A549 (cell line): ENCODE data around the gene SOX18.

ENCODE experiments used
- CBX8 ChIP-seq: fragments of 200-600 bp; sonication (generic); IDR thresholded peaks from 2 replicates; pipeline ENCODE4 v1.6.1; 2016
- HOXB5 ChIP-seq: fragments of 250-450 bp; sonication (Bioruptor Pico); IDR thresholded peaks from 2 replicates; pipeline ENCODE4 v1.5.0; 2020; ENCODE audit warnings: mild to moderate bottlenecking, moderate library complexity
- JUNB ChIP-seq: fragments of >200 bp; sonication (Bioruptor Twin); formaldehyde crosslinking; IDR thresholded peaks from 2 replicates; pipeline ENCODE4 v1.6.1; 2016
- MAFK ChIP-seq: fragments of 450-650 bp; IDR thresholded peaks from 2 replicates; pipeline ENCODE4 v1.6.1; 2014; ENCODE audit not compliant: partially characterized antibody
- MAX ChIP-seq: IDR thresholded peaks from 2 replicates; pipeline ENCODE4 v1.6.1; 2012
- MAZ ChIP-seq: fragments of 150-350 bp; IDR thresholded peaks from 2 replicates; pipeline ENCODE4 v1.6.1; 2014; ENCODE audit warnings: antibody characterized with exemption, low read depth, low read length, borderline replicate concordance
- POLR2A ChIP-seq: IDR thresholded peaks from 2 replicates; pipeline ENCODE4 v1.6.1; 2012; ENCODE audit warnings: mild to moderate bottlenecking, low read length
- RFX5 ChIP-seq: fragments of 450-650 bp; IDR thresholded peaks from 2 replicates; pipeline ENCODE4 v1.7.1; 2014; ENCODE audit warnings: antibody characterized with exemption, mild to moderate bottlenecking, moderate library complexity
- ZFP36 ChIP-seq: fragments of 450-650 bp; IDR thresholded peaks from 2 replicates; pipeline ENCODE4 v1.6.1; 2014; ENCODE audit warnings: borderline replicate concordance; ENCODE audit not compliant: partially characterized antibody
- TF ChIP-seq, protein P1 (sequence below): fragments of 200-600 bp; sonication (generic); IDR thresholded peaks from 2 replicates; pipeline ENCODE4 v1.6.1; 2016; ENCODE audit warnings: antibody characterized with exemption, mild to moderate bottlenecking, moderate library complexity
- TF ChIP-seq, protein P2 (sequence below): fragments of >200 bp; sonication (Bioruptor Twin); formaldehyde crosslinking; IDR thresholded peaks from 3 replicates; pipeline ENCODE4 v1.5.1; 2016
- TF ChIP-seq, protein P3 (sequence below): fragments of 150-350 bp; IDR thresholded peaks from 2 replicates; pipeline ENCODE4 v1.6.1; 2014; ENCODE audit warnings: low read depth, mild to moderate bottlenecking, low read length

DNA sequence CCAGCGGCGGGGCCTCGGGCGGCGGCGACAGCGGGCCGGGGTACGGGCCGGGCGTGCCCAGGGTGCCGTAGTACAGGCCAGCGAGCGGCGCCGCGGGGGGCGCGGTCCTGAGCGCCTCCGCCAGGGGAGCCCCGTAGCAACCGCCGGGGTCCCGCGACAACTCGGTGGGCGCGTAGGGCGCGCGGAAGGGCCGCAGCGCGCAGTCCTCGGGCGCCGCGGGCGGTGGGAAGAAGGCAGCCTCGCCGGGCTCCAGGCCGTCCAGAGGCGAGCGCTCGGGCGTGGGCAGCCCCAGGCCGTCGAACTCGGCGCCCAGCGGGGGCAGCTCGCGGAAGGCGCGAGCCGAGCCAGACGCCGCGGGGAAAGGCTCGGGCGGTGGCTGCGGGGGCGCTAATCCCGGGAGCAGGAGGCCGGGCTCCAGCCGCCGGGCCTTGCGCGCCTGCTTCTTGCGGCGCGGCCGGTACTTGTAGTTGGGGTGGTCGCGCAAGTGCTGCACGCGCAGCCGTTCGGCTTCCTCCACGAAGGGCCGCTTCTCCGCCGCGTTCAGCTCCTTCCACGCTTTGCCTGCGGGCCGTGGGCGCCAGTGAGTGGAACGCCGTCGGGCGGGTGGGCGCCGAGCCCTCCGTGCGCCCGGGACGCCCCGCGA, 916 bp downstream of the SOX18 start:
- TF ChIP-seq MAX (no peak), POLR2A (no peak), RFX5 (no peak), MAFK (no peak), MAZ (no peak), JUNB (no peak), CBX8 (no peak), ZFP36 (no peak), HOXB5 (CRISPR knock-in tag) (no peak)
- TF ChIP-seq, protein P1, sequence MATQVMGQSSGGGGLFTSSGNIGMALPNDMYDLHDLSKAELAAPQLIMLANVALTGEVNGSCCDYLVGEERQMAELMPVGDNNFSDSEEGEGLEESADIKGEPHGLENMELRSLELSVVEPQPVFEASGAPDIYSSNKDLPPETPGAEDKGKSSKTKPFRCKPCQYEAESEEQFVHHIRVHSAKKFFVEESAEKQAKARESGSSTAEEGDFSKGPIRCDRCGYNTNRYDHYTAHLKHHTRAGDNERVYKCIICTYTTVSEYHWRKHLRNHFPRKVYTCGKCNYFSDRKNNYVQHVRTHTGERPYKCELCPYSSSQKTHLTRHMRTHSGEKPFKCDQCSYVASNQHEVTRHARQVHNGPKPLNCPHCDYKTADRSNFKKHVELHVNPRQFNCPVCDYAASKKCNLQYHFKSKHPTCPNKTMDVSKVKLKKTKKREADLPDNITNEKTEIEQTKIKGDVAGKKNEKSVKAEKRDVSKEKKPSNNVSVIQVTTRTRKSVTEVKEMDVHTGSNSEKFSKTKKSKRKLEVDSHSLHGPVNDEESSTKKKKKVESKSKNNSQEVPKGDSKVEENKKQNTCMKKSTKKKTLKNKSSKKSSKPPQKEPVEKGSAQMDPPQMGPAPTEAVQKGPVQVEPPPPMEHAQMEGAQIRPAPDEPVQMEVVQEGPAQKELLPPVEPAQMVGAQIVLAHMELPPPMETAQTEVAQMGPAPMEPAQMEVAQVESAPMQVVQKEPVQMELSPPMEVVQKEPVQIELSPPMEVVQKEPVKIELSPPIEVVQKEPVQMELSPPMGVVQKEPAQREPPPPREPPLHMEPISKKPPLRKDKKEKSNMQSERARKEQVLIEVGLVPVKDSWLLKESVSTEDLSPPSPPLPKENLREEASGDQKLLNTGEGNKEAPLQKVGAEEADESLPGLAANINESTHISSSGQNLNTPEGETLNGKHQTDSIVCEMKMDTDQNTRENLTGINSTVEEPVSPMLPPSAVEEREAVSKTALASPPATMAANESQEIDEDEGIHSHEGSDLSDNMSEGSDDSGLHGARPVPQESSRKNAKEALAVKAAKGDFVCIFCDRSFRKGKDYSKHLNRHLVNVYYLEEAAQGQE, result no peak
- TF ChIP-seq, protein P2, sequence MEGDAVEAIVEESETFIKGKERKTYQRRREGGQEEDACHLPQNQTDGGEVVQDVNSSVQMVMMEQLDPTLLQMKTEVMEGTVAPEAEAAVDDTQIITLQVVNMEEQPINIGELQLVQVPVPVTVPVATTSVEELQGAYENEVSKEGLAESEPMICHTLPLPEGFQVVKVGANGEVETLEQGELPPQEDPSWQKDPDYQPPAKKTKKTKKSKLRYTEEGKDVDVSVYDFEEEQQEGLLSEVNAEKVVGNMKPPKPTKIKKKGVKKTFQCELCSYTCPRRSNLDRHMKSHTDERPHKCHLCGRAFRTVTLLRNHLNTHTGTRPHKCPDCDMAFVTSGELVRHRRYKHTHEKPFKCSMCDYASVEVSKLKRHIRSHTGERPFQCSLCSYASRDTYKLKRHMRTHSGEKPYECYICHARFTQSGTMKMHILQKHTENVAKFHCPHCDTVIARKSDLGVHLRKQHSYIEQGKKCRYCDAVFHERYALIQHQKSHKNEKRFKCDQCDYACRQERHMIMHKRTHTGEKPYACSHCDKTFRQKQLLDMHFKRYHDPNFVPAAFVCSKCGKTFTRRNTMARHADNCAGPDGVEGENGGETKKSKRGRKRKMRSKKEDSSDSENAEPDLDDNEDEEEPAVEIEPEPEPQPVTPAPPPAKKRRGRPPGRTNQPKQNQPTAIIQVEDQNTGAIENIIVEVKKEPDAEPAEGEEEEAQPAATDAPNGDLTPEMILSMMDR, result no peak
- TF ChIP-seq, protein P3, sequence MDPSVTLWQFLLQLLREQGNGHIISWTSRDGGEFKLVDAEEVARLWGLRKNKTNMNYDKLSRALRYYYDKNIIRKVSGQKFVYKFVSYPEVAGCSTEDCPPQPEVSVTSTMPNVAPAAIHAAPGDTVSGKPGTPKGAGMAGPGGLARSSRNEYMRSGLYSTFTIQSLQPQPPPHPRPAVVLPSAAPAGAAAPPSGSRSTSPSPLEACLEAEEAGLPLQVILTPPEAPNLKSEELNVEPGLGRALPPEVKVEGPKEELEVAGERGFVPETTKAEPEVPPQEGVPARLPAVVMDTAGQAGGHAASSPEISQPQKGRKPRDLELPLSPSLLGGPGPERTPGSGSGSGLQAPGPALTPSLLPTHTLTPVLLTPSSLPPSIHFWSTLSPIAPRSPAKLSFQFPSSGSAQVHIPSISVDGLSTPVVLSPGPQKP, result no peak
